GM12878 (cell line): ENCODE results near the gene COBLL1. TPM values are rescaled to one million over a fixed set of nuclear protein-coding genes. Genes with fewer than 3 reads are reported as not detected.

Experiments used
- ATAC-seq: fragments of 200-7000 bp; cut with Tn5 transposase; 3 replicates; pipeline ENCODE4 v1.9.1; 2020; ENCODE audit warnings: mild to moderate bottlenecking, moderate library complexity
- BruUV-seq: library from RNA; stranded (reverse); fragments of 400-500 nt; replicated peaks from 2 replicates; lab custom pipeline; 2021; lab: Mats Ljungman, UMichigan
- CTCF ChIA-PET: fragments of 300-600 bp; sonication (Branson Sonifier 250); formaldehyde crosslinking; extraction: SDS; loops from one replicate; lab custom pipeline; 2021; ENCODE audit warnings: inconsistent platforms; lab: Yijun Ruan, JAX
- POLR2A ChIA-PET: fragments of 350-600 bp; formaldehyde crosslinking; extraction: SDS; loops from one replicate; lab custom pipeline; 2021; ENCODE audit warnings: inconsistent platforms; lab: Charles Lee
- RAD21 ChIA-PET: fragments of 300-600 bp; sonication (Branson Sonifier 250); formaldehyde crosslinking; loops from one replicate; lab custom pipeline; 2023; ENCODE audit warnings: antibody characterized with exemption; ENCODE audit not compliant: unreplicated experiment; lab: Charles Lee
- SMC1A ChIA-PET: fragments of 300-600 bp; sonication (Branson Sonifier 250); formaldehyde crosslinking; loops from one replicate; lab custom pipeline; 2023; ENCODE audit not compliant: unreplicated experiment, uncharacterized antibody; lab: Charles Lee
- DNase-seq: peaks from one replicate; pipeline ENCODE4 v3.0.0-alpha.2; 2011; ENCODE audit warnings: low read depth, low spot score
- FAIRE-seq: peaks from 3 replicates; lab custom pipeline; 2011; peaks lifted over from hg19 to GRCh38; lab: Jason Lieb, UNC
- H2AFZ ChIP-seq: 2 replicates; pipeline ENCODE4 v1.6.0; 2011; ENCODE audit warnings: low read depth, low read length, control low read depth; ENCODE audit not compliant: control insufficient read depth
- H3K27ac ChIP-seq: 2 replicates; pipeline ENCODE4 v1.5.1; 2011; ENCODE audit warnings: control low read depth; ENCODE audit not compliant: control insufficient read depth, insufficient read depth
- H3K27me3 ChIP-seq, 2 experiments: replicated peaks in 1 of 2; 2 replicates each; pipeline versions ENCODE4 v1.6.0 to v1.6.1; 2011; ENCODE audit warnings: low read length in 1 of 2; ENCODE audit not compliant: control insufficient read depth in 2 of 2, insufficient read depth in 2 of 2
- H3K36me3 ChIP-seq, 2 experiments: 2 replicates each; pipeline ENCODE4 v1.5.1; 2011; ENCODE audit warnings: low read length in 1 of 2; ENCODE audit not compliant: control insufficient read depth in 2 of 2, insufficient read depth in 2 of 2
- H3K4me1 ChIP-seq: 2 replicates; pipeline ENCODE4 v1.6.1; 2011; ENCODE audit warnings: mild to moderate bottlenecking, low read length, moderate library complexity, mixed read lengths; ENCODE audit not compliant: control insufficient read depth, insufficient read depth
- H3K4me2 ChIP-seq: 2 replicates; pipeline ENCODE4 v1.6.0; 2011; ENCODE audit warnings: control low read depth; ENCODE audit not compliant: control insufficient read depth, insufficient read depth
- H3K4me3 ChIP-seq: fragments of 200-600 bp; sonication (generic); 2 replicates; pipeline ENCODE4 v1.5.1; 2016
- H3K79me2 ChIP-seq: 2 replicates; pipeline ENCODE4 v1.6.0; 2011; ENCODE audit warnings: low read length; ENCODE audit not compliant: control insufficient read depth, insufficient read depth
- H3K9ac ChIP-seq: 2 replicates; pipeline ENCODE4 v1.8.0; 2011; ENCODE audit warnings: low read length, control low read depth, mixed read lengths; ENCODE audit not compliant: control insufficient read depth, insufficient read depth
- H3K9me3 ChIP-seq: replicated peaks from 3 replicates; pipeline ENCODE4 v1.5.1; 2011; ENCODE audit warnings: mild to moderate bottlenecking, low read length; ENCODE audit not compliant: control insufficient read depth, insufficient read depth
- H4K20me1 ChIP-seq: 2 replicates; pipeline ENCODE4 v1.6.0; 2011; ENCODE audit not compliant: control insufficient read depth, insufficient read depth
- DPF2 ChIP-seq: fragments of 450-650 bp; IDR thresholded peaks from 2 replicates; pipeline ENCODE4 v1.6.1; 2017; ENCODE audit warnings: mild to moderate bottlenecking
- HCFC1 ChIP-seq: fragments of 150-350 bp; IDR thresholded peaks from 2 replicates; pipeline ENCODE4 v1.6.1; 2014; ENCODE audit warnings: low read length
- HDAC2 ChIP-seq: fragments of 200-600 bp; sonication (generic); IDR thresholded peaks from 2 replicates; pipeline ENCODE4 v1.6.1; 2017
- HDGF ChIP-seq: fragments of 450-650 bp; IDR thresholded peaks from 2 replicates; pipeline ENCODE4 v1.6.1; 2016; ENCODE audit warnings: antibody characterized with exemption
- MTA3 ChIP-seq: IDR thresholded peaks from 2 replicates; pipeline ENCODE4 v1.6.1; 2012; ENCODE audit warnings: low read length, inconsistent platforms, borderline replicate concordance
- NFYA ChIP-seq: IDR thresholded peaks from 2 replicates; pipeline ENCODE4 v1.6.1; 2011; ENCODE audit warnings: low read depth, mild to moderate bottlenecking, low read length, improper control_type of control experiment, borderline replicate concordance
- POLR2A ChIP-seq: IDR thresholded peaks from 2 replicates; pipeline ENCODE4 v1.6.1; 2011; ENCODE audit warnings: low read depth, mild to moderate bottlenecking, low read length
- RBBP5 ChIP-seq: fragments of 200-600 bp; sonication (generic); conservative IDR thresholded peaks from 2 replicates; pipeline ENCODE4 v1.6.1; 2016
- SP1 ChIP-seq: IDR thresholded peaks from one replicate; pipeline ENCODE4 v1.6.1; 2011; ENCODE audit warnings: low read depth, low read length
- TAF1 ChIP-seq: IDR thresholded peaks from 2 replicates; pipeline ENCODE4 v1.6.1; 2011; ENCODE audit warnings: mild to moderate bottlenecking, low read depth, low read length, borderline replicate concordance
- TARDBP ChIP-seq: IDR thresholded peaks from 2 replicates; pipeline ENCODE4 v1.6.1; 2016; ENCODE audit warnings: borderline replicate concordance
- ZNF274 ChIP-seq: IDR thresholded peaks from one replicate; pipeline ENCODE4 v1.8.0; 2011; ENCODE audit not compliant: insufficient read length, insufficient read depth
- ZNF384 ChIP-seq: IDR thresholded peaks from 2 replicates; pipeline ENCODE4 v1.6.1; 2012; ENCODE audit warnings: low read depth, mild to moderate bottlenecking, low read length, improper control_type of control experiment, borderline replicate concordance
- WGBS: methylation state at CpG from one replicate; pipeline ENCODE4 v1.1.6; 2016; ENCODE audit warnings: low lambda C conversion rate; ENCODE audit not compliant: insufficient replicate concordance, insufficient coverage; ENCODE audit errors: missing lambda C conversion rate; 5-methylcytosine and 5-hydroxymethylcytosine counted together
- in situ Hi-C: fragments of 300-500 bp; cut with MboI; formaldehyde crosslinking; loops from 9 replicates; pipeline ENCODE4 v1.14.3; 2018; ENCODE audit warnings: mixed read lengths
- intact Hi-C: fragments of 100-400 bp; cut with micrococcal nuclease; formaldehyde crosslinking; loops from one replicate; pipeline ENCODE4 v1.14.2; 2022; ENCODE audit not compliant: unreplicated experiment
- polyA plus RNA-seq, 11 experiments: library from polyadenylated mRNA; depleted of rRNA in 4 of 11; unstranded in 6 of 11; stranded (reverse) in 5 of 11; fragments of >200 nt; fragmentation: Nextera tagmentation in 4 of 11; fragmentation: Illumina TruSeq in 1 of 11; extraction: Ambion mirVana in 4 of 11; extraction: Trizol in 1 of 11; gene quantifications; 1 replicate in 1 of 11; 2 replicates in 10 of 11; pipeline versions ENCODE4 v1.2.1 to v1.2.3, GENCODE V29; 2011 to 2016; ENCODE audit warnings: inconsistent platforms in 2 of 11, missing spikeins in 2 of 11, low read depth in 1 of 11
- total RNA-seq, 4 experiments: library from RNA; depleted of rRNA in 3 of 4; stranded (reverse); fragments of >200 nt in 3 of 4; fragmentation: Illumina TruSeq in 1 of 4; extraction: Trizol in 1 of 4; gene quantifications; 2 replicates each; pipeline versions ENCODE4 v1.2.1 to v1.2.3, GENCODE V29; 2013 to 2021
- TF ChIP-seq, protein P1 (sequence below): IDR thresholded peaks from 2 replicates; pipeline ENCODE4 v1.6.1; 2011; ENCODE audit warnings: mild to moderate bottlenecking, low read depth, low read length, moderate library complexity; ENCODE audit not compliant: insufficient replicate concordance
- TF ChIP-seq, protein P2 (sequence below): fragments of 450-650 bp; IDR thresholded peaks from 2 replicates; pipeline ENCODE4 v1.6.1; 2014; ENCODE audit warnings: mild to moderate bottlenecking
- TF ChIP-seq, protein P3 (sequence below): fragments of 450-650 bp; IDR thresholded peaks from 2 replicates; pipeline ENCODE4 v1.6.1; 2017; ENCODE audit warnings: mild to moderate bottlenecking, moderate library complexity

Gene COBLL1
- total and polyA plus RNA-seq, 10 of the 15 experiments (the other 5 are each of a cell fraction or from before 2014, with no cell fraction given) = 0.46 TPM; not detected in 9

DNA sequence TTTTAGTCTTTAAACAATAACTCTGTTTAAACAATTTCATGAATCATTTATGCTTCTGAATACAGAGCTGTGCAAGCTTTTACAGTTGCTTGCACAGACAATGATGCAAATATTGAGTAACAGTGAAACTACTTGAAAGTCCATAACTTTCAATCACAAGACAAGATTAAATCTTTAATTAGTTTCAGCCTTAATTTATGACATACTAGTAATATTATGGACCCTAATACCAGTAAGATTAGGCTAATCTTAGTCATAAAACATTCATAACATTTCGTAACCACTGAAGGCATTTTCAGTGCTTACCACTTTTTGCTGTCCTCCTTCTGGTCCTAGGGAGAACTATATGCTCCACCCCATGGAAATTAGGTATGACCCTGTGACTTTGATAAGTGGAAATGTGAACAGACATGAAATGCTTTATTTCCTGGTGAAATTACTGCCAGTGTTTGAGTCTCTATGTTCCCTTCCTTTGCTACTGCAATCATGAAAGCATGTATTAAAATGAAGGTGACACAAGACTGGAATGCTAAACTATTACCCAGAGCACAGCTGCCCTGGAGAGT, 1.8 kb upstream of the COBLL1 start:
- ChIA-PET RAD21 (no interaction called here), CTCF (no interaction called here), SMC1A (no interaction called here), POLR2A (no interaction called here)
- no peak for FAIRE-seq
- Histone ChIP-seq H3K27ac (no peak overlapping the region), H2AFZ (no peak overlapping the region), H3K4me3 (no peak overlapping the region), H3K4me1 (no peaks in the 10 kb centered on the region), H4K20me1 (no peaks in the 10 kb centered on the region), H3K4me2 (no peak overlapping the region), H3K9ac (no peak overlapping the region), H3K36me3 (no peaks in the 10 kb centered on the region), H3K9me3 (no peaks in the 10 kb centered on the region), H3K79me2 (no peaks in the 10 kb centered on the region), H3K27me3 (peaks cover 5 to 14% of the 10 kb centered on the region in 2 experiments)
- DNase-seq = no peak
- no TSS peak for BruUV-seq
- TF ChIP-seq ZNF274 = no peak
- TF ChIP-seq NFYA = no peak
- TF ChIP-seq, protein P1, sequence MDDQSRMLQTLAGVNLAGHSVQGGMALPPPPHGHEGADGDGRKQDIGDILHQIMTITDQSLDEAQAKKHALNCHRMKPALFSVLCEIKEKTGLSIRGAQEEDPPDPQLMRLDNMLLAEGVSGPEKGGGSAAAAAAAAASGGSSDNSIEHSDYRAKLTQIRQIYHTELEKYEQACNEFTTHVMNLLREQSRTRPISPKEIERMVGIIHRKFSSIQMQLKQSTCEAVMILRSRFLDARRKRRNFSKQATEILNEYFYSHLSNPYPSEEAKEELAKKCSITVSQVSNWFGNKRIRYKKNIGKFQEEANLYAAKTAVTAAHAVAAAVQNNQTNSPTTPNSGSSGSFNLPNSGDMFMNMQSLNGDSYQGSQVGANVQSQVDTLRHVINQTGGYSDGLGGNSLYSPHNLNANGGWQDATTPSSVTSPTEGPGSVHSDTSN = no peak
- no peak for TF ChIP-seq MTA3
- TF ChIP-seq TARDBP = no peak
- TF ChIP-seq, protein P2, sequence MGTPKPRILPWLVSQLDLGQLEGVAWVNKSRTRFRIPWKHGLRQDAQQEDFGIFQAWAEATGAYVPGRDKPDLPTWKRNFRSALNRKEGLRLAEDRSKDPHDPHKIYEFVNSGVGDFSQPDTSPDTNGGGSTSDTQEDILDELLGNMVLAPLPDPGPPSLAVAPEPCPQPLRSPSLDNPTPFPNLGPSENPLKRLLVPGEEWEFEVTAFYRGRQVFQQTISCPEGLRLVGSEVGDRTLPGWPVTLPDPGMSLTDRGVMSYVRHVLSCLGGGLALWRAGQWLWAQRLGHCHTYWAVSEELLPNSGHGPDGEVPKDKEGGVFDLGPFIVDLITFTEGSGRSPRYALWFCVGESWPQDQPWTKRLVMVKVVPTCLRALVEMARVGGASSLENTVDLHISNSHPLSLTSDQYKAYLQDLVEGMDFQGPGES = no peak
- no peak for TF ChIP-seq SP1
- TF ChIP-seq RBBP5 = no peak
- no peak for TF ChIP-seq HDGF
- TF ChIP-seq TAF1 = no peak
- no peak for TF ChIP-seq POLR2A
- TF ChIP-seq DPF2 = no peak
- no peak for TF ChIP-seq ZNF384
- TF ChIP-seq HCFC1 = no peak
- TF ChIP-seq HDAC2 = no peak
- TF ChIP-seq, protein P3, sequence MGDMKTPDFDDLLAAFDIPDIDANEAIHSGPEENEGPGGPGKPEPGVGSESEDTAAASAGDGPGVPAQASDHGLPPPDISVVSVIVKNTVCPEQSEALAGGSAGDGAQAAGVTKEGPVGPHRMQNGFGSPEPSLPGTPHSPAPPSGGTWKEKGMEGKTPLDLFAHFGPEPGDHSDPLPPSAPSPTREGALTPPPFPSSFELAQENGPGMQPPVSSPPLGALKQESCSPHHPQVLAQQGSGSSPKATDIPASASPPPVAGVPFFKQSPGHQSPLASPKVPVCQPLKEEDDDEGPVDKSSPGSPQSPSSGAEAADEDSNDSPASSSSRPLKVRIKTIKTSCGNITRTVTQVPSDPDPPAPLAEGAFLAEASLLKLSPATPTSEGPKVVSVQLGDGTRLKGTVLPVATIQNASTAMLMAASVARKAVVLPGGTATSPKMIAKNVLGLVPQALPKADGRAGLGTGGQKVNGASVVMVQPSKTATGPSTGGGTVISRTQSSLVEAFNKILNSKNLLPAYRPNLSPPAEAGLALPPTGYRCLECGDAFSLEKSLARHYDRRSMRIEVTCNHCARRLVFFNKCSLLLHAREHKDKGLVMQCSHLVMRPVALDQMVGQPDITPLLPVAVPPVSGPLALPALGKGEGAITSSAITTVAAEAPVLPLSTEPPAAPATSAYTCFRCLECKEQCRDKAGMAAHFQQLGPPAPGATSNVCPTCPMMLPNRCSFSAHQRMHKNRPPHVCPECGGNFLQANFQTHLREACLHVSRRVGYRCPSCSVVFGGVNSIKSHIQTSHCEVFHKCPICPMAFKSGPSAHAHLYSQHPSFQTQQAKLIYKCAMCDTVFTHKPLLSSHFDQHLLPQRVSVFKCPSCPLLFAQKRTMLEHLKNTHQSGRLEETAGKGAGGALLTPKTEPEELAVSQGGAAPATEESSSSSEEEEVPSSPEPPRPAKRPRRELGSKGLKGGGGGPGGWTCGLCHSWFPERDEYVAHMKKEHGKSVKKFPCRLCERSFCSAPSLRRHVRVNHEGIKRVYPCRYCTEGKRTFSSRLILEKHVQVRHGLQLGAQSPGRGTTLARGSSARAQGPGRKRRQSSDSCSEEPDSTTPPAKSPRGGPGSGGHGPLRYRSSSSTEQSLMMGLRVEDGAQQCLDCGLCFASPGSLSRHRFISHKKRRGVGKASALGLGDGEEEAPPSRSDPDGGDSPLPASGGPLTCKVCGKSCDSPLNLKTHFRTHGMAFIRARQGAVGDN = no peak
- 44% methylated on average over 1 of the region's 1 CpG for WGBS
- in situ Hi-C loops = no loop called here
- no peak for ATAC-seq
- intact Hi-C loops = no loop called here
